ENCODE data around the gene PPP1CC.

- TF ChIP-seq CTCF (IDR thresholded peaks at IDR 0.05; ENCODE audit: extremely low read depth in 1 of 2, insufficient read depth in 1 of 2, low read depth in 1 of 2, low read length in 2 of 2) (no peak), GATA2 (IDR thresholded peaks at IDR 0.05; ENCODE audit: insufficient read depth, insufficient read length, low read depth, low read length) (no peak)
These were observed 2.8 kb downstream of the PPP1CC start for GRCh38 chr12:110739894-110740293.

Measured in endothelial cell of umbilical vein (primary cell).